GM12873 (cell line): Measurements from ENCODE around the gene MOB3B.

Experiments
- CTCF ChIP-seq: IDR thresholded peaks from 2 replicates; pipeline ENCODE4 v1.5.1; 2012; ENCODE audit warnings: low read depth, mild to moderate bottlenecking, moderate library complexity, low read length, control low read depth; ENCODE audit not compliant: insufficient read depth; ENCODE audit errors: missing control alignments

The MOB3B gene

GRCh38 chr9:27453860-27454553 is 75.6 kb downstream of the MOB3B start:
- TF ChIP-seq CTCF = no peak

GRCh38 chr9:27451207-27451797 is 78.3 kb downstream of the MOB3B start:
- no peak for TF ChIP-seq CTCF

- no peak for TF ChIP-seq CTCF
These were observed 78.9 kb downstream of the MOB3B start for GRCh38 chr9:27450752-27451151.

- no peak for TF ChIP-seq CTCF
These were observed 82.5 kb downstream of the MOB3B start for GRCh38 chr9:27447031-27447683.

- TF ChIP-seq CTCF = no peak
These were observed 83.9 kb downstream of the MOB3B start for GRCh38 chr9:27445688-27446087.

- no peak for TF ChIP-seq CTCF
These were observed 84.5 kb downstream of the MOB3B start for GRCh38 chr9:27445057-27445595.

GRCh38 chr9:27442464-27442863 is 87.2 kb downstream of the MOB3B start:
- no peak for TF ChIP-seq CTCF
